GM03348 (cell line): ENCODE results near the gene PTPRN2.

ENCODE experiments used
- DNase-seq: peaks from one replicate; pipeline ENCODE4 v3.0.0; 2012; ENCODE audit warnings: low spot score

PTPRN2 gene

GRCh38 chr7:157813741-157814661 is 773.6 kb downstream of the PTPRN2 start:
- no peak for DNase-seq

GRCh38 chr7:157813053-157813452 is 774.6 kb downstream of the PTPRN2 start:
- no peak for DNase-seq

GRCh38 chr7:157811946-157812345 is 775.7 kb downstream of the PTPRN2 start:
- DNase-seq: no peak

DNA sequence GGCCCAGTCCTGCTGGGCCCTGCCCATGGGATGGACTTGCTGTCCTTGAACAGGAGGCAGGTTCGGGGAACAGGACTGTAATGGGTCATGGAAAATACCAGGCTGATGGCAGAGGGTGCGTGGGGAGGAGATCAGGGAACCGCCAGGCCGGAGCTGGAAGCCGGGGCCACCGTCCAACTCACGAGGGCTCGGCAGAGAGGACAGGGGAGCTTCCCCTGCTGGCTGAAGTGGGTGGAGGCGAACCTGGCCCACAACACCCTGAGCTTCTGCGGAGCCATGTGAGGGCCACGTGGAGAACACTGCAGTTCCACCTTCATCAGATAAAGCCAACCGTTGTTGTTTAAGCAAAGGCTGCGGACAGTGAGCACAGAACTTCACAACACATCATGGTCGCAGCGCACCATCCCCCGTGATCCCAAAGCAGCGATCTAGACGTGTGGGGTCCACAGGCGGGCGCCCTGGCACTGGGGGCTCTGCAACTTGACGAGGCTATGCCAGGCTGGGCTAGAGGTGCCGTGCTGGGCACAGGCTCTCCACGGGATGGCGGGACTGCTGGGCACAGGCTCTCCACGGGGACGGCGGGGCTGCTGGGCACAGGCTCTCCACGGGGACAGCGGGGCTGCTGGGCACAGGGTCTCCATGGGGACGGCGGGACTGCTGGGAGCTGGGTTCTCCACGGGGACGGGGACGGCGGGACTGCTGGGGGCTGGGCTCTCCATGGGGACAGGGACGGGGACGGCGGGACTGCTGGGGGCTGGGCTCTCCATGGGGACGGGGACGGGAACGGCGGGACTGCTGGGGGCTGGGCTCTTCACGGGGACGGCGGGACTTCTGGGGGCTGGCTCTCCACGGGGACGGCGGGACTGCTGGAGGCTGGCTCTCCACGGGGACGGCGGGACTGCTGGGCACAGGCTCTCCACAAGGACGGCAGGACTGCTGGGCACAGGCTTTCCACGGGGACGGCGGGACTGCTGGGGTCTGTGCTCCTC is 777.5 kb downstream of the PTPRN2 start:
- no peak for DNase-seq

- DNase-seq: no peak
These were observed 778.3 kb downstream of the PTPRN2 start for GRCh38 chr7:157809154-157809862.

GRCh38 chr7:157808042-157808441 is 779.6 kb downstream of the PTPRN2 start:
- DNase-seq: no peak

- DNase-seq: no peak
These were observed 780.1 kb downstream of the PTPRN2 start for GRCh38 chr7:157807510-157807909.

DNA sequence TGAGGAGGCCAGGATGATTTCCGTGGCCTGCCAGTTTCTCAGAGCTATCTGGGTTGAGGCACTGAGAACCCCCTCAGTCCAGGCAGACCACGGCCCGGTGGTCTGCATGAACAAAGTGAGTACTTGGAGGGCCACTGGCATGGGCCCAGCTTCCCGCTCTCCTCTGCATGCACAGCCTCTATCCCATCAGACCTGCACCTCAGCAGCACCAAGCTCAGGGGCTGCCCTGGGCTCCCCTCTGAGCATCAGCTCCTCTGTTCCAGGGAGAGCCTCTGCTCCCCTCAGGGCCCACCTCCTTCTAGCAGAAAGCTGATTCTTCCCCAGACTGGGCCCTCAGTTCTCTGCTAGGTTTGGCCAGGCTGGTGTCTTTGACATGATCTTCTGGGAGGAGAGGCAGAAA is 780.9 kb downstream of the PTPRN2 start:
- no peak for DNase-seq

GRCh38 chr7:157805713-157806112 is 781.9 kb downstream of the PTPRN2 start:
- DNase-seq: no peak

GRCh38 chr7:157803906-157804305 is 783.7 kb downstream of the PTPRN2 start:
- no peak for DNase-seq

GRCh38 chr7:157801971-157802675 is 785.5 kb downstream of the PTPRN2 start:
- no peak for DNase-seq

GRCh38 chr7:157801113-157801512 is 786.5 kb downstream of the PTPRN2 start:
- no peak for DNase-seq

- DNase-seq: no peak
These were observed 787.3 kb downstream of the PTPRN2 start for GRCh38 chr7:157800281-157800680.

DNA sequence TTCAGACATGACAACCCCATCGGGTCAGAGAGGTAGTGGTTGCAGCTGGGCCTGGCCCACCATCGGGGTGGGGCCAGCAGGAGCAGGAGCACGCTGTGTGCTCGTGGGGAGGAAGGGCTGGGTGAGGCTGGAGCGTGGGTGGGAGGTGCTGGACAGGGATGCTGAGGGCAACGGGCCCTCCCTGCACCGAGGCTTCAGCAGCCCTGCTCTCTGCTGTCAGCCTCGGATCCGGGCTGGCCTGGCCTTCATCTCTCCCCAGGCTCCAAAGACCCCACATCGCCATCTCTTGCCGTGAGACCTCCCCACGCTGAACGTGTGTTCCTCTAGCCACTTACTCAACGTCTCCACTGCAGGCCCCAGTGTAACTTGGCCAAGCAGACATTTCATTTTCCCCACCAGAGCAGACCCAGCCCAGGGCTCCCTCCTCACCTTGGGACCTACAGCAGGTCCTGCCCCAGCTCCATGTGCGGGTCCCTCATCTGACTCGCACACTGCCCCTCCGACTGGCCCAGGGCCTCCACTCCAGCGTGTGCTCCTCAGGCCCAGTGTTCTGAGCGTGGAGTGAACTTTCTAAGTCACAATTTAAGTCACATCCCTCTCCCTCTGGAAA is 788.4 kb downstream of the PTPRN2 start:
- DNase-seq: no peak

DNA sequence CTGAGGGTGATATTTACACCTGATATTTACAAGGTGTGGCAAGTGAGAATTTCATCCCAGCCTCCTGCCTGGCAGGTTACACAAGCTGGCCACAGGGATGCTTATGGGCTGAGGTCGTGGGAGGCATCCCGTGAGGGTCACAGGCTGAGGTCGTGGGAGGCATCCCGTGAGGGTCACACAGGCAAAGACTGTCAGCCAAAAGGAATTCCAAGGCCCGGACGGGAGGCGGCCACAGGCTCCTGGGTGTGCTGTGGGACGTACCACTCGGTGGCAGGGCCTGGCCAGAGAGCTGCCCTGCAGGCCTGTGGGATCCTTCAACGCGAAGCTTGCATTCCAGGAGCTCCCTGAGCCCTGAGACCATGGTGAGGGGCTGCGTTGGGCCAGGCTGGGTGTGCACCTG is 790.3 kb downstream of the PTPRN2 start:
- DNase-seq: no peak

DNA sequence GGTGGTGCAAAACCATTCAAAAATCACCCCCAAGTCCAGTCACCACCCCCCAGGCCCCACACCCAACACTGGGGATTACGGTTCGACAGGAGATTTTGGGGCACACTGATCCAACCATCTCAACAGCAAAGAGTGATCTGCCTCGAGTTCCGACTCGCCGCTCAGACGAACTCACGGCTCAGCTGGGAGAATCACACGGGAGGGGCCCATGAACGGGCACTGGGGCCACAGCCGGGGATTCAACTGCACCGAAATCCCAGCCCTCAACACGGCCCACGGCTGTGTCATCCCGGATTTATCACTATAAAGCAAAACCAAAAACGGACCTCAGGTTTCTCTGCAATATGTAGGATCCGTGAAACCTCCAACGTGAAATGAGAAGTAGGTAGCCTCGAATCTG is 790.8 kb downstream of the PTPRN2 start:
- DNase-seq: no peak

DNA sequence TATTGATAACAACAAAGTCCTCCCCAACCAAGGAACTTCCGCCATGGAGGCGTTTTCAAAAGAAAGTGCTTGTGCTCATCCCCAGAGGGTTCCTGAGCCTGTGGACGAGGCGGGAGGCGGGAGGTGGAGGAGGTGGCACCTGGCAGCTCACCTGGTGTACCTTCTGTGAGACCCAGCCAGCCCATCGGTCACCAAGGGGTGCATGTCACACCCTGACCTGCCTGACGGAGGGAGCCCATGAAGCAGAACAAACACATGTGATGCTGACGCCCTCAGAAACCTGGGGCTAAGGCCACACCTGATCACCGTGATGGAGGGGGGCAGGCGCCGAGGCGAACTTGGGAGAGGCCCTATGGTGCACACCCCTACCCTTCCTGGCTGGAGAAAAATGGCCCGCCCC is 792.0 kb downstream of the PTPRN2 start:
- no peak for DNase-seq

DNA sequence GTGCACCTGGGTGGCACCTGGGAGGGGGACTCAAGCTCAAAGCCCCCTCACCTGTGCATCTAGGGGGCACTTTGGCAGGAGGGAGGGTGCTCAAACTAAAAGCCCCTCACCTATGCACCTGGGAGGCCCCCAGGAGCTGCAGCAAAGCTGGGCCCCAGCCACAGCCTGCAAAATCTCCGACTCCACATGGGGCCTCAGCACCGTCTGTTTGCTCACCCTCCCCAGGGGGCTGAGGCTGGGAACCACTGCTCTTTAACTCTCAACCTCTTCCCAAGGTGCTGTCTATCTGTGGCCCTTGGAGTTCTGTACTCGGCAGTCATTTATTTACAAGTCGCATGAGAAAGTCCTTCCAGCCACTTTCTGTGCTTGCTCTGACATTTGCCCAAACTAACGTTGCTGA is 792.4 kb downstream of the PTPRN2 start:
- DNase-seq: no peak

DNA sequence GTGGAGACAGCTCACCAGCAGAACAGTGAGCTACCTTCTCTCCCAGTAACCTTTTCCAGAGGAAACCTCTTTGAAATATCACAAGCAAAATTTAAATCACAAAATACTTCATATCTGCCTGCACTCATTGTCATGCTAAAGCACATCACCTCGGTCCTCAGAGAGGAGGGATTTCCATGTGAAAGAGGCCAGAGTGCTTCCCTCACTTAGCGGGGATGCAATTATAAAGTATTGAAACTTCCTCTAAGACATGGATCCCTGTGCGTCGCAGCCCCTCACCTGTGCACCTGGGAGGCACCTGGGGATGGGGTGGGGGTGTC is 792.9 kb downstream of the PTPRN2 start:
- DNase-seq: no peak

GRCh38 chr7:157793973-157794745 is 793.5 kb downstream of the PTPRN2 start:
- DNase-seq: no peak

GRCh38 chr7:157793087-157793353 is 794.6 kb downstream of the PTPRN2 start:
- DNase-seq: no peak
